ENCODE data around the gene KCNK10.

DNA sequence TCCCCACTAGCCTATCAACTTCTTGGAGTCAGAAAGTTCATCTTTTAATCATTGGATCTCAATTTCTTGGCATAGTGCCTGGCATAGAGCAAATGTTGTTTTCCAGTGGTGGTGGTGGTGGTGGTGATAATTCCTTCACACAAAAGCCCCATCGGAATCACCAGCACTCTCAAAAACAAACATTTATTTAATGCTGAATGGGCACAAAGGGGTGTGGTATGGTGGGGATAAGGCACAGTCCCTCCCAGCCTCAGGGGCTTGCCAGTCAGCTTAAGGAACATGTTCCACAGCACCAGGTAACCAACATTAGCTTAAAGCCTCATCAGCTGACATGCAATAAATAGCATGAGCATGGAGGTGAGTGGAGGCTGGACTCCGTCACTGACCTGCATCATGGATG is 56.6 kb downstream of the KCNK10 start:
- no peak for TF ChIP-seq FOXJ3 (CRISPR knock-in tag; IDR thresholded peaks at IDR 0.05; ENCODE audit: borderline replicate concordance)
- TF ChIP-seq, protein P1, sequence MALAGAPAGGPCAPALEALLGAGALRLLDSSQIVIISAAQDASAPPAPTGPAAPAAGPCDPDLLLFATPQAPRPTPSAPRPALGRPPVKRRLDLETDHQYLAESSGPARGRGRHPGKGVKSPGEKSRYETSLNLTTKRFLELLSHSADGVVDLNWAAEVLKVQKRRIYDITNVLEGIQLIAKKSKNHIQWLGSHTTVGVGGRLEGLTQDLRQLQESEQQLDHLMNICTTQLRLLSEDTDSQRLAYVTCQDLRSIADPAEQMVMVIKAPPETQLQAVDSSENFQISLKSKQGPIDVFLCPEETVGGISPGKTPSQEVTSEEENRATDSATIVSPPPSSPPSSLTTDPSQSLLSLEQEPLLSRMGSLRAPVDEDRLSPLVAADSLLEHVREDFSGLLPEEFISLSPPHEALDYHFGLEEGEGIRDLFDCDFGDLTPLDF (CRISPR knock-in tag; IDR thresholded peaks at IDR 0.05): no peak
